ENCODE data around the gene PEX14.

Gene PEX14

DNA sequence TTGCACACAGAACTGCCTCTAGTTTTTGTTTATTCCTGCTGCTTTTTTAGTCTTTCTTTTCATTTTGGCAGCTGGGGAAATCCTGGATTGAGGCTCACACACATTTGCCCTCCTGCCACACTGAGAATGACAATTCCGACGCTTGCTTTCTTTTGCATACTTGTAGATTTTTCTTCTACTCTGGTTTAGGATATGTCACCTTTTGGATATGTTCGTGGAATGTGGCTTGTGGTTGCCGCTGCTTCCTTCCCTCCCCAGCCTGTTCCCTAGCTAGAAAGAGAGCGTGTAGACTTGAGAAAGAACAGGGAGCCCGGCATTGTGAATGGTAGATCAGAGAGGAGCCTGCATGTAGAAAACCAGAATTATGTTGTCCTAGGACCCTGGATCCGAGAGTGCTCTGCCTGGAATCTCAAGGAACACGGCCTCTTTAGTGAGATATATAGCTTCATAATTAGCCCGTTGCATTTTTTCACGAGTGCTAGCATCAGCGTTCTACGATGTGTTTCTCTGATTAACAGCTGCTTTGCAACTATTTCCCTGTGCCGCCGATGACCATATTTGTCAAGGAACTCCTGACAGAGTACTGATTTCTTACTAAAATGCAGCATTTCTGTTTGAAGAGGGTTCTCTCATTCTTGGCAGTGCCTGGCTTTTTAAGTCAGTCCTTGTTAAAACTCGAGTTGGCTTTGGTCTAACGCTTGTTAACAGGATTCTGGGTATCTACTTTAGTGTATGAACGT, 56.2 kb downstream of the PEX14 start:
- H3K27me3 ChIP-seq (ENCODE audit: insufficient read depth, insufficient read length): no peaks in the 10 kb centered on the region
- DNase-seq (ENCODE audit: low read depth, low spot score): no peak
- H3K4me1 ChIP-seq (ENCODE audit: insufficient read depth, insufficient read length): peaks cover 5% of the 10 kb centered on the region
- H3K9ac ChIP-seq (ENCODE audit: insufficient read length, low read depth): peak overlapping the region; percentile 14
- TF ChIP-seq YY1 (IDR thresholded peaks at IDR 0.05; ENCODE audit: insufficient read depth, insufficient read length) (no peak), SUZ12 (IDR thresholded peaks at IDR 0.05; ENCODE audit: extremely low read depth, insufficient read depth, insufficient read length) (no peak), ZNF274 (IDR thresholded peaks at IDR 0.05; ENCODE audit: low read depth, low read length) (no peak)
- no peaks in the 10 kb centered on the region for H3K9me3 ChIP-seq (ENCODE audit: insufficient read depth, low read length)
- H3K36me3 ChIP-seq (ENCODE audit: insufficient read depth, insufficient read length, low read length): no peaks in the 10 kb centered on the region
- H3K4me3 ChIP-seq (ENCODE audit: insufficient read length, low read depth): no peak overlapping the region

GRCh38 chr1:10532362-10532761, 57.6 kb downstream of the PEX14 start:
- Histone ChIP-seq H3K4me1 (ENCODE audit: insufficient read depth, insufficient read length) (peaks cover 5% of the 10 kb centered on the region), H3K36me3 (ENCODE audit: insufficient read depth, insufficient read length, low read length) (peaks cover 8% of the 10 kb centered on the region), H3K9me3 (ENCODE audit: insufficient read depth, low read length) (no peaks in the 10 kb centered on the region), H3K4me3 (ENCODE audit: insufficient read length, low read depth) (no peak overlapping the region), H3K27me3 (ENCODE audit: insufficient read depth, insufficient read length) (no peaks in the 10 kb centered on the region), H3K9ac (ENCODE audit: insufficient read length, low read depth) (no peak overlapping the region)
- DNase-seq (ENCODE audit: low read depth, low spot score): no peak
- TF ChIP-seq ZNF274 (IDR thresholded peaks at IDR 0.05; ENCODE audit: low read depth, low read length): no peak
- no peak for TF ChIP-seq SUZ12 (IDR thresholded peaks at IDR 0.05; ENCODE audit: extremely low read depth, insufficient read depth, insufficient read length)
- no peak for TF ChIP-seq YY1 (IDR thresholded peaks at IDR 0.05; ENCODE audit: insufficient read depth, insufficient read length)

GRCh38 chr1:10534519-10534918, 59.8 kb downstream of the PEX14 start:
- no peak overlapping the region for H3K9ac ChIP-seq (ENCODE audit: insufficient read length, low read depth)
- peaks cover 12% of the 10 kb centered on the region for H3K36me3 ChIP-seq (ENCODE audit: insufficient read depth, insufficient read length, low read length)
- H3K27me3 ChIP-seq (ENCODE audit: insufficient read depth, insufficient read length): no peaks in the 10 kb centered on the region
- no peaks in the 10 kb centered on the region for H3K9me3 ChIP-seq (ENCODE audit: insufficient read depth, low read length)
- H3K4me3 ChIP-seq (ENCODE audit: insufficient read length, low read depth): no peak overlapping the region
- H3K4me1 ChIP-seq (ENCODE audit: insufficient read depth, insufficient read length): no peaks in the 10 kb centered on the region
- TF ChIP-seq ZNF274 (IDR thresholded peaks at IDR 0.05; ENCODE audit: low read depth, low read length) (no peak), YY1 (IDR thresholded peaks at IDR 0.05; ENCODE audit: insufficient read depth, insufficient read length) (no peak), SUZ12 (IDR thresholded peaks at IDR 0.05; ENCODE audit: extremely low read depth, insufficient read depth, insufficient read length) (no peak)
- no peak for DNase-seq (ENCODE audit: low read depth, low spot score)

GRCh38 chr1:10536133-10536770, 61.5 kb downstream of the PEX14 start:
- TF ChIP-seq SUZ12 (IDR thresholded peaks at IDR 0.05; ENCODE audit: extremely low read depth, insufficient read depth, insufficient read length): no peak
- TF ChIP-seq ZNF274 (IDR thresholded peaks at IDR 0.05; ENCODE audit: low read depth, low read length): no peak
- H3K9me3 ChIP-seq (ENCODE audit: insufficient read depth, low read length): no peaks in the 10 kb centered on the region
- H3K27me3 ChIP-seq (ENCODE audit: insufficient read depth, insufficient read length): no peaks in the 10 kb centered on the region
- no peak overlapping the region for H3K9ac ChIP-seq (ENCODE audit: insufficient read length, low read depth)
- H3K4me3 ChIP-seq (ENCODE audit: insufficient read length, low read depth): no peak overlapping the region
- no peak for DNase-seq (ENCODE audit: low read depth, low spot score)
- peaks cover 15% of the 10 kb centered on the region for H3K36me3 ChIP-seq (ENCODE audit: insufficient read depth, insufficient read length, low read length)
- no peaks in the 10 kb centered on the region for H3K4me1 ChIP-seq (ENCODE audit: insufficient read depth, insufficient read length)

DNA sequence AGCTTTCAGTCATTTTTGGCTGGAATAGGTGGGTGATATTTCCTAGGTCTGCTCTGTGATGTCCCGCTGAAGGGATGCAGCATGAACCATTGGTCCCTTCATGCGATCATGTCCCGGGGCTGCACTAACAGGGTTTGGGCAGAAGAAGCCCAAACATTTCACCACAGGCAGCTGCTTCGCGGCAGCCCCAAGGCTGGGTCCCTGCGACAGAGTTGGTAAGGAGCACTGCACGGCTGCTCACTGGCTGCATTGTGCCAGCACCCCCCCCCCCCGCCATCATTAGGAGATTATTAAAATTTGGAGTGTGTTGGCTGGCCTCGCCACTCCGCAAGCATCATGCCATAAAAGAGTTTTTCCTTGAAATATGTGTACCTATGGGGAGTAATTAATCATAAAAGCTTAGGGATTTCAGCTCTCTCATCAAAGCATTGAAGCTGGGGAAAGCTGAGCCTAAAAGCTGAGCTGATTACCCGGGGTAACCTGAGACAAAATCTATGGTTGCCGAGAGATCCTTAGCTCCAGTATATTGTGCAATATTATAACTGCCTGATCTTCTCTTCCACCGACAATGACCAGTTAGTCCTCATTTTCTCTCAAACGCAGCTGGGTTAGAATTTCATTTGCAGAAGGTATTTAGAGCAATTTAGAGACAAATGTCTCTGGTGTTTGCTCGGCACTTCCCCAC, 62.5 kb downstream of the PEX14 start:
- Histone ChIP-seq H3K36me3 (ENCODE audit: insufficient read depth, insufficient read length, low read length) (peaks cover 24% of the 10 kb centered on the region), H3K4me3 (ENCODE audit: insufficient read length, low read depth) (no peak overlapping the region)
- TF ChIP-seq YY1 (IDR thresholded peaks at IDR 0.05; ENCODE audit: insufficient read depth, insufficient read length) (no peak), SUZ12 (IDR thresholded peaks at IDR 0.05; ENCODE audit: extremely low read depth, insufficient read depth, insufficient read length) (no peak)

GRCh38 chr1:10538646-10539355, 64.1 kb downstream of the PEX14 start:
- Histone ChIP-seq H3K4me3 (ENCODE audit: insufficient read length, low read depth) (no peak overlapping the region), H3K9ac (ENCODE audit: insufficient read length, low read depth) (no peak overlapping the region), H3K4me1 (ENCODE audit: insufficient read depth, insufficient read length) (no peaks in the 10 kb centered on the region), H3K27me3 (ENCODE audit: insufficient read depth, insufficient read length) (no peaks in the 10 kb centered on the region), H3K36me3 (ENCODE audit: insufficient read depth, insufficient read length, low read length) (peaks cover 24% of the 10 kb centered on the region), H3K9me3 (ENCODE audit: insufficient read depth, low read length) (no peaks in the 10 kb centered on the region)
- no peak for DNase-seq (ENCODE audit: low read depth, low spot score)
- TF ChIP-seq YY1 (IDR thresholded peaks at IDR 0.05; ENCODE audit: insufficient read depth, insufficient read length) (no peak), ZNF274 (IDR thresholded peaks at IDR 0.05; ENCODE audit: low read depth, low read length) (no peak), SUZ12 (IDR thresholded peaks at IDR 0.05; ENCODE audit: extremely low read depth, insufficient read depth, insufficient read length) (no peak)

More for the DNA sequence above, 62.5 kb downstream of the PEX14 start:
- Histone ChIP-seq H3K27me3 (ENCODE audit: insufficient read depth, insufficient read length) (no peaks in the 10 kb centered on the region), H3K4me1 (ENCODE audit: insufficient read depth, insufficient read length) (no peaks in the 10 kb centered on the region), H3K9ac (ENCODE audit: insufficient read length, low read depth) (no peak overlapping the region), H3K9me3 (ENCODE audit: insufficient read depth, low read length) (no peaks in the 10 kb centered on the region)
- no peak for DNase-seq (ENCODE audit: low read depth, low spot score)

Measured in NT2/D1 (cell line).